Measurements from ENCODE around the gene TRIM58.

TRIM58 gene

GRCh38 chr1:247884797-247885413, 27.9 kb downstream of the TRIM58 start:
- DNase-seq, result no peak

GRCh38 chr1:247895163-247895637, 38.2 kb downstream of the TRIM58 start, which contains the start of gene OR2W3:
Gene OR2W3, plus strand, starts transcription at chr1:247895587. Its CDS starts 0 bp downstream, at chr1:247895587.
- DNase-seq, result no peak

GRCh38 chr1:247895976-247896375, 39.0 kb downstream of the TRIM58 start:
- no peak for DNase-seq

GRCh38 chr1:247904122-247904521, 47.1 kb downstream of the TRIM58 start:
- no peak for DNase-seq

GRCh38 chr1:247905181-247905580, 48.2 kb downstream of the TRIM58 start:
- no peak for DNase-seq

- no peak for DNase-seq
Observed at GRCh38 chr1:247905910-247906503, 49.0 kb downstream of the TRIM58 start.

- DNase-seq, result no peak
Observed at GRCh38 chr1:247906504-247907047, 49.6 kb downstream of the TRIM58 start.

GRCh38 chr1:247908766-247909165, 51.8 kb downstream of the TRIM58 start:
- DNase-seq, result no peak

- no peak for DNase-seq
Observed at GRCh38 chr1:247913786-247914185, 56.8 kb downstream of the TRIM58 start.

- no peak for DNase-seq
Observed at GRCh38 chr1:247914941-247915662, 58.1 kb downstream of the TRIM58 start.

- no peak for DNase-seq
Observed at GRCh38 chr1:247919952-247920351, 63.0 kb downstream of the TRIM58 start, which contains the start of gene OR2T8. Gene OR2T8, plus strand, starts transcription at chr1:247920252. Its CDS starts 766 bp downstream, at chr1:247921018.

GRCh38 chr1:247923941-247924340, 67.0 kb downstream of the TRIM58 start:
- DNase-seq, result no peak

GRCh38 chr1:247924868-247925267, 67.9 kb downstream of the TRIM58 start, which contains the start of gene OR2AJ1:
Gene OR2AJ1, plus strand, starts transcription at chr1:247924889. Its CDS starts 8,880 bp downstream, at chr1:247933769.
- no peak for DNase-seq
